NK-92 (cell line): Measurements from ENCODE around the gene GEN1.

Source experiments
- DNase-seq: peaks from one replicate; lab custom pipeline; 2025; ENCODE audit not compliant: unreplicated experiment; lab: John Stamatoyannopoulos, UW

GEN1 gene, protein sequence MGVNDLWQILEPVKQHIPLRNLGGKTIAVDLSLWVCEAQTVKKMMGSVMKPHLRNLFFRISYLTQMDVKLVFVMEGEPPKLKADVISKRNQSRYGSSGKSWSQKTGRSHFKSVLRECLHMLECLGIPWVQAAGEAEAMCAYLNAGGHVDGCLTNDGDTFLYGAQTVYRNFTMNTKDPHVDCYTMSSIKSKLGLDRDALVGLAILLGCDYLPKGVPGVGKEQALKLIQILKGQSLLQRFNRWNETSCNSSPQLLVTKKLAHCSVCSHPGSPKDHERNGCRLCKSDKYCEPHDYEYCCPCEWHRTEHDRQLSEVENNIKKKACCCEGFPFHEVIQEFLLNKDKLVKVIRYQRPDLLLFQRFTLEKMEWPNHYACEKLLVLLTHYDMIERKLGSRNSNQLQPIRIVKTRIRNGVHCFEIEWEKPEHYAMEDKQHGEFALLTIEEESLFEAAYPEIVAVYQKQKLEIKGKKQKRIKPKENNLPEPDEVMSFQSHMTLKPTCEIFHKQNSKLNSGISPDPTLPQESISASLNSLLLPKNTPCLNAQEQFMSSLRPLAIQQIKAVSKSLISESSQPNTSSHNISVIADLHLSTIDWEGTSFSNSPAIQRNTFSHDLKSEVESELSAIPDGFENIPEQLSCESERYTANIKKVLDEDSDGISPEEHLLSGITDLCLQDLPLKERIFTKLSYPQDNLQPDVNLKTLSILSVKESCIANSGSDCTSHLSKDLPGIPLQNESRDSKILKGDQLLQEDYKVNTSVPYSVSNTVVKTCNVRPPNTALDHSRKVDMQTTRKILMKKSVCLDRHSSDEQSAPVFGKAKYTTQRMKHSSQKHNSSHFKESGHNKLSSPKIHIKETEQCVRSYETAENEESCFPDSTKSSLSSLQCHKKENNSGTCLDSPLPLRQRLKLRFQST

DNA sequence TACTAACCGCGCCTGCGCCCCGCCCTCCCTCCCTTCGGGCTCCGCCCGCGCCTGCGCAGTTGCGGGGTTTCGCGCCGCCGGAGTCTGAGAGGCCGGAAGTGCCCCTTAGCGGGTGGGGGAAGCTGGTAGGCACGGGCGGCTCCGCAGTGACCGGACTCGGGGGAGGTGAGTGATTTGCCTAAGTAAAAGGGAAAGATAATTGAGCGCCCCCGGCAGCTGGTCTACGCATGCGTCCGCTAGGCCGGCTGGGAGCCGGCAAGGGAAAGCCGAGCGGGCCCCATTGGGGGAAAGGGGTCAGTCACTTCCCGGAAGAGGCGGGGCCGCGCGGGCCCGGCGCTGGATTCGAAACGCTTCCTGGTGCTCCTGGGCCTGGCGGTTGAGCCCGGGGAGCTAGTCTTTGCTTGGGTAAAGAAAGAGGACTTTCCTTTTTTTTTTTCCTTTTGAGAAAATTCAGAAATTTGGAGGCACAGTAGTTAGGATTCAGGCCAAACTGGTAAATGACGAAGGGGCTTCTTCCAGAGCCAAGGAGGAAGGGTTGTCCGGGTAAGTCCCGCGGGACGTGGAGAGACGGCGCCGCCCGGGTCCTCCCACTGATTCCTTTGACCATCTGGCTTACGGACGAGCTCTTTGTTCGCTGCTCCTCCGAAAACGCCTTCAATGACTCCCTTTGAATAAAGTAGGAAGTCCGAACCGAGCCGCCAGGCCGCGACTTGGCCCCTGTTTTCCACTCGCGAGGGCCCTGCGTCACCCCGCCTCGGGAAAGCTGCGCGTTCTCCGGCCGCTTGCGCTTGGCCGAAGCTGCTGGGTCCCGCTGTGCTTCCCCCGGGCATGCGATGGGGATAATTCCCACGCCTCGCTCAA, at the start of gene GEN1, which contains the start of gene SMC6:
Gene GEN1, plus strand, starts transcription at position 336 of the 861 bp plus-strand sequence. CDS start 5,806 bp downstream, outside the sequence.
Gene SMC6, minus strand, starts transcription at position 8 of the 861 bp plus-strand sequence. CDS start 7,864 bp downstream, outside the sequence.
- peak; percentile 31 for DNase-seq

DNA sequence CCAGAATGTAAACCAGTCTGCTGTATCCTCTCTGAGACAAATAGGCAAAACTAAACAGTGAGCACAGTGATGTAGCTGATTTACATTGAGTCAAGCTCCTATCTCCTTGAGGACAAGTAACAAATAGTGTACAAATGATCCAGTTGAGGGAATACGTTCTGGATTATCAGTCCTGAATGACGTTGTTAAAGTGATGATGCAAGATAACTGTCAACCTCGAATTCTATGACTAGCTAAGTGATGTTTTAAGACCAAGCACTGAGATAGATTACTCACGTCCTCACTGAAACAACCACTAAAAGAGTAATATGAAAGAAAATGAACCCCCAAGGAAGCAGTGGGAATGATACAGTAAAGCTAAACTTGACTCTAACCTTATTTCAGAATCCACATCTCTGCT, 47.1 kb upstream of the GEN1 start:
- DNase-seq, result no peak

DNA sequence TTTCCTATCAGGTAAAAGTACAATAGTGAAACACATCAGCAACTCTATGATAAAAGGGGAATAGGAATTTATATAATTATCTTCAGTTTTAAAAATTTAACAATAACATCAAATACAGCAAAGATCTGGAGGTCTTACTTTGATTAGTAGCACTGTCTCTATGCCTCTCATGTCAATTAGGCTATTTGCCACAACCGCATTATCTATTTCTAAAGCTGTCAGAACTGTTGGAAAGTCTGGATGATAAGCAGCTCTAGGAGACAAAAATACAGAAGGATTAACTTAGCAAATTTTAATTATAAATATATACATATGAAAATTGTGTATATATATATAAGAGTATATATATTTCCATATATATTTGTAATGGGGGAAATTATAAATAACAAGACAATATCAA, 45.4 kb upstream of the GEN1 start:
- DNase-seq, result no peak

DNA sequence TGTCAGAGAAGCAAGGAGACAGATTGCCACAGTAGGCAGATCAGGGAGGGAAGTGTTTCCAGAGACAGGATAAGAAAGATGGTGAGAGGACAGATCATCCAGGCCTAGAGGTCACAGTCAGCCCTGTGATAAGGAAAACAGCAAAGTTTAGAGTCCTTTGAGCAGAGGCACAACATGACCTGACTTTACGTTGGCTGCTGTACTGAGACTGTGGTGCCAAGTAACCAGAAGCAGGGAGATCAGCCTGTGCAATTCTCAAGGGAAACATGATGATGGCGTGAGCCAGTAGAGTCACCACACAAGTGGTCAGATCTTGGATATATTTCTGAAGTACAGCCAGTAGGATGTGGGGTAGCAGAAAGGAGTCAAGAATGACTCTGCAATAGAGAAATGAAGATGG, 44.0 kb upstream of the GEN1 start:
- no peak for DNase-seq

DNA sequence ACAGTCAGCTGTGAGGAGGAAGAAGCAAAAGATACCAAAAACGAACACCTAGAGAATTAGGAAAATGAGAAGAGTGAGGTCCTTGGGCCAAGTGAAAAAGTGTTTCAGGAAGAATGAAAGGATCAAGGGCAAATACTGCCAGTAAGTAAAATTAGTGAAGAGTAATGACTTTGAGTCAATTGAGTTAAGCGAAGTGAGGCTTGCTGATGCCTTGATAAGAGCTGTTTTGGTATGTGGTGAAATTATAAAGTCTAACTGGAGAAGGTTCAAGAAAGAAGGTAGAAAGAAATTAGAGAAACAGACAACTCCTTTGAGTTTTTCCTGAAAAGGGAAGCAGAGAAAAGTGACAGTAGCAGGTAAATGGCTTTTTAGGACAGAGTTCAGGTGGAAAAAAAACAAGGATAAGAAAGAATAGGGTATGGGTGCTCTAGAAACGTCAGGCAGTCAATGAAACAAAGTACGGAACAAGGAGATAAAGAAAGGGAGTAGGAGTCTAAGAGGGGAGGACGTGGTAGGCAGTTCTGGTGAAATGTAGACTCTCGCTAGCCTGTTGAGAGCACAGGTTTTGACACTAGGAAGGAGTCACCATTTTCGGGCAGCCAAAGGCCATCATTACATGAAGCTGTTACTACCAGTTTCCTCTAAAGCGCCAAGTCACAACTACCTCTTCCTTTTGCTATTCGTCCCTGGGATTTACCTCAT, 43.2 kb upstream of the GEN1 start:
- DNase-seq, result no peak

DNA sequence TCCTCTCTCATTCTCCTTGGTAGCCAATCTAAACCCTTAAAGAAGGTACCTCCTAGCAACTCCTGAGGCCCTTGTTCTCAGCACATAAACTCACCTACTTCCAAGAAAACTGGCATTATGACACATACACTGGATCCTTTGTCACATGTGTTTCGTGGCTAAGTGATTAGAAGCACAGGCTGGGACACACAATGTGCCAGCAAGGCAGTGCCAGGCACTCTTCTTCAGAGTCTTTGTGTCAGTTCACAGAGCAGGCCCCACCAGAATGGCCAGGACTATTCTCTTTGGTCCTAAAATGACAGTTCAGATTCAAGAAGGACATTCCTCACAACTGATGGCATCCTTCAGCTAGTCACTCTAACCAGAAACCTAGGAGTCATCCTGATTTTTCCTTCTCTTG, 40.6 kb upstream of the GEN1 start:
- no peak for DNase-seq

DNA sequence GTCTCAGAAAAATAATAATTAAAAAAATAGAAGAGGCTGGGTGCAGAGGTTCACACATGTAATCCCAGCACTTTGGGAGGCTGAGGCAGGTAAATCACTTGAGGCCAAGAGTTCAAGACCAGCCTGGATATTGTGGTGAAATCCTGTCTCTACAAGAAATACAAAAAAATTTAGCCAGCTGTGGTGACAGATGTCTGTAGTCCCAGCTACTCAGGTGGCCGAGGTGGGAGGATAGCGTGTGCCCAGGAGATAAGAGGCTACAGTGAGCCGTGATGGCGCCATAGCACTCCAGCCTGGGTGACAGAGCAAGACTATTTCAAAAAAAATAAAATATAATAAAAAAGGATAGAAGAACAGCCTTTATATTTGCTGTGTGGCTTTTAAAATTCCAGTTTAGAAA, 36.3 kb upstream of the GEN1 start:
- no peak for DNase-seq

DNA sequence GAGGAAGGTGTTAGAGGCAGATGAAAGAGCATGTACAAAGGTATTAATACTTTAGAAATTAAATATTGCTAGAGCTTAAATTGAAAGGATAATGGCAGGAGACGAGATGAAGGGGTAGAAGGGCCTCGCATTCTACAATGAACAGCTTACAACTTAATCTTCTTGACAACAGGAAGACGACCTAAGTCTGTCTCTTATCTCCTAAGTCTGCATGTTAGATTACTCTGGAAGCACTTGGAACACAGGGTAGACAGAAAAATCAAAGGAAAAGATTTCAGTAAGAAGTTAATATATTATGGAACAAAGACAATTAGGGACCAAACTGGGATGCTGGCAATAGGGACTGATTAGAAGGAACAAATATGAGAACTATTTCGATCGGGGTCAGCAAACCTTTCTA, 35.2 kb upstream of the GEN1 start:
- DNase-seq, result no peak

DNA sequence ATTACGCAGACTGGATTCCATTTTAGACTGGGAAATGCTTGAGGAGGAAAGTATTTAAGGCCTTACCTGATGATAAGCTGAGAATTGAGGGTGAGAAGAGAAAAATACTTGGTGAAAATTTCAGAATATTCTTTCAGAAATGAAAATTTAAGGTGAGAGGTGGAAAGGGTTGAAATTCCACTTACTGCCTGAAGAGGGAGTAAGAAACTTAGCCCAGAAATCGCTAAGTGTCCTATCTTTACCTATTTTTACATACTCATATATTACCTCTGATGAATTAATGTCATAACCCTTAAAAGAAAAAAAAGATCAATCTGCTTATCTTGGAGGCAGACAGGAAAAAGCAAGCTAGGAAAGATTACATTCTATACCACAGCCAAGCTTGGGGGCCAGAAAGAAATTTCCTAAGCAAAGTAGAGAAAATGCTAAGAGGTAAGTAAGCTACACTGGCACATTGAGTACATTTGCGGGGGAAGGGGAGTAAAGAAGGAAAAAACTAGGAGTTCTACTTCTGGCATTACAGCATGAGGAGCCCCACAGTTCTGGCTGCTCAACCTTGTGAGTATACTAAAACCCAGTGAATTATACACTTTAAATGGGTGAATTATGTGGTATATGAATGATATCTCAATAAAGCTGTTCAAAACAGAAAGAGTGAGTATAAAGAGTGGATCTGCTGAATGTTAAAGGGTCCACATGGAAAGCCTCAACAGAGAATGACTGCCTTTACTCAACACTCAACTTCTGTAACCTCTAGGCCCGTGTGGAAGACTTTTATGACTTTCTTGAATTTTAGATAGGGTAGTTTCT, 34.2 kb upstream of the GEN1 start:
- no peak for DNase-seq

DNA sequence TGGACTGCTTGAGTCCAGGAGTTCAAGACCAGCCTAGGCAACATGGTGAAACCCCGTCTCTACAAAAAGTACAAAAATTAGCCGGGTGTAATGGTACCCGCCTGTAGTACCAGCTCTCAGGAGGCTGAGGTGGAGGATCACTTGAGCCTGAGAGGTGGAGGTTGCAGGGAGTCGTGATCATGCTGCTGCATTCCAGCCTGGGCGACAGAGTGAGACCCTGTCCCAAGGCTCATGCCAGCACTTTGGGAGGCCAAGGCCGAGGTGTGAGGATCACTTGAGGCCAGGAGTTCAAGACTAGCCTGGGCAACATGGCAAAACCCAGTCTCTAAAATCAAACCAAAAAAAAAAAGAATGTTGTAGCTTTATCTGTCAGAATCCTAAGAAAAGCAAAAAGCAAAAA, 25.7 kb upstream of the GEN1 start:
- DNase-seq, result no peak

DNA sequence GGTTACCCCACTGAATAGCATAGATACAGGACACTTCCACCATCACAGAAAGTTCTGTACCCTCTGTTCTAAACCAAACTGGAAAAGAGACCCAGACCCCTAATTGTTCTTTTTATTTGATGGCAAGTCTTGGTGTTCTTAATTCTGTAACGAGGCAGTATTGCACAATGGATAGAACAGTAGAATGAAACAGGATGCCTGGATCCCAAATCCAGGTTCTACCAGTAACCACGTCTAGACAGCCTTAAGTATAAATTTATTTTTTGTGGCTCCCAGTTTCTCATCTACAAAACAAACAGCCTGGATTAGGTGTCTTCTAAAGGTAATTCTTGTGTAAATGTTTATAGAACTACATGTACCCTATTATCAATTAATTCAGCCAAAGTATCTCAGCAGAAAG, 24.1 kb upstream of the GEN1 start:
- DNase-seq, result no peak

DNA sequence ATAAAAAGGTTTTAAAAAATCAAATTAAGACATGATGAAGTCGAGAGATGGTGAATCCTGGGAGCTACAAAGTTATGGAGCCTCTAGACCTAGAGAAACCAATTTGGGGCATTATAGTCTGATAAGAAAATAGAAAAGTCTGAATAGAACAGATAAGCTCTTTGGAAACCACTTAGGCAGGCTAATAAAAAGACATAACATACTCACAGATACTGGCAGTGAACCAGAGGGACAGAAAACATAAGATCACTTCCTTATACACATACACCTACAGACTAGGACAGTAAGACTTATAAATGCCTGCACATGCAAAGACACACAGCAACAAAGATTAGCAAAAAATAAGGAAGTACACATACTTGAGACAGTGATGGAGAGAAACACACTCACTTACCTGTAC, 20.3 kb upstream of the GEN1 start:
- no peak for DNase-seq

DNA sequence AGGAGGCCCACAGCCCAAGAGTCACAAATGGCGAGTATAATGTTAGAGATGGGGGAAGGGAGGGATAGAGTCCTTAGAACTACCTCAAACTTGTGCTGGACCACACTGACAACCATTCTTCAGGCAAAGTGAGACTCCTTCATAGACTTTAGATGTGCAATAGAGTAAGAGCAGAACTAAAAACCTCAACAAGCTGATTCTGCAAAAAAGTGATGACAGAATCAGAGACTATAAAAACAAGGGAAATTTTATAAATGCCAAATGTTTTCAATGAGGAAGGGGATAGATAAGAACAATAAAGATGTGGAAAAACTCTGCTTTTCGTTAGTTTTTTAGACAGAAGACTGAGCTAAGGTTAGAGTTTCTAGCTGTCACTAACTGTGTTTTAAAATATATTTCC, 18.1 kb upstream of the GEN1 start:
- DNase-seq, result no peak

DNA sequence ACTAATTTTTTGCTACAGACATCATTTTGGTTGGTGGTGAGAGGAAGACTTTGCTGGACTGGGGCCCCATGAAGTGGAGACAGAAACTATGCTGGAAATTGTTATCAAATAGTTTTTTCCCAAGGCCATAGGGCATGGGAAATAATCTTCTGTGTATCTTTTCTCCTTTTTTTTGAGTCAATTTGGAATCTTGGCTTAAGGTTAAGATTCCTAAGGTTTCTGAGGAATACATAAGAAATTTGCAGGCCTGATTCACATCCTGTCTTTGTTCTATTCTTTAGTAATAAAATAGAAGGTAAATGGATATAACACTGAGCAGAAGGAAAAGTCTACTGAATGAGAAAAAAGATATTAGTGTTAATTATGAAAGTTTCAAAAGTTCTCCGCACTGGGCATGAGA, 16.9 kb upstream of the GEN1 start:
- no peak for DNase-seq

DNA sequence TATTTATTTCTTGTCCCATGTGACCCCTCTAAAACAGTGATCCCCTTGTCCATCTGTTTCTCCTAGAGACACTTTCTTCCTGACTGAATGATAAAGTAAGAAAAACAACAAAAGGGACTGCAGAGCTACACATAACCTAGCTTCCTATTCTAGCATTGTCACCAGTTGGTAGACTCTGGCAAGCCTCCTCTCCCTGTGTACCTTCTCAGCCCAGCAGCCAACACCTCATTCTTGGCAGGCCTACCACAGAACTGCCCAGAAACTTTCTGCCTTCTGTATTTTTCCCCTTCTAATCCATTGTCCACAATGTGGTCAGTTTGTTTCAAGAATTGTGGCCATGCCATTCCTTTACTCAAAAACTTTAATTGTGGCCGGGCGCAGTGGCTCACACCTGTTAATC, 13.7 kb upstream of the GEN1 start:
- DNase-seq, result no peak

DNA sequence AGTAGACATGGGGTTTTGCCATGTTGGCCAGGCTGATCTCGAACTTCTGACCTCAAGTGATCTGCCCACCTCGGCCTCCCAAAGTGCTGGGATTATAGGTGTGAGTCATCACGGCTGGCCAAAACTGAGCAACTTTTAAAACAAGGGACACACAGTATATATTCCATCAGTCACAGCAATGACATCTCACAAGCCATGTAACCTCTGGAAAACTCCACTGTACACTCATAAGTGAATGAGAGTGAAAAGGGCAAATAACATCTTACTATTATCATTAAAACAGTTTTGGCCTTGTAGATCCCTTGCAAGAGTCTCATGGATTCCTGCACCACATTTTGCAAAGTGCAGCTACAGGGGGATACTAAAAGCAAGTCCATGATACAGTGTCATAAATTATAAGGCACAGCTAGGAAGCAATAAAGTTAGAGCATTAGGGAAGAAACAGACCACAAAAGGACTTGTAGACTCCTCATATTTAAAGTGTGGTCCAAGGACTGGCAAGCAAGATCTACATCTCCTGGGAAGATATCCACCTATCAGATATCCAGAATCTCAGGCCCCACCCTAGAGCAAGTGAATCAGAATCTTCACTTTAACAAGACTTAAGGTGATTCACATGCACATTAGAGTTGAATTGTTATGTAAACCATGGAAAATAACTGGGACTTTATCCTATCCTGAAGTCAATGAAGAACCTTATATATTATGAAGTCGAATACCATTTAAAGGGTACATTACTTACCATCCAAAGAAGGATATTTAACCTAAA, 6.1 kb upstream of the GEN1 start:
- DNase-seq, result no peak

DNA sequence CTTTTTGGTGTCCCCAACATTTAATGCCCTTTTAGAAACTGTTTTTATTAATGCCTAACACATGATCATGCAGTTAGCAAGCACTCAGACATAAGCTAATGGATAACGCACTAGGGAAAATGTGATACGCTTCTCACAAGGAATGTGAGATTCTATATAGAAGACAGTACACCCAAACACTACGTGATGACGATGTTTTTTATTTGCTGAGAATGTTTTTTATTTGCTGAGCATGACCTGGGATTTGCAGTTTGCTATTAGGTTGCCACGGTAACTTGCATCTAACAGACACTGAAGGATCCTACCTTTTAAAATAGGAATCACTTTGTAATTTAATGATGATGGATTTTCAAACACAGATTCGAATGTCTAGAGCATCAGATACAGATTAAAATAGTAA, 5.2 kb upstream of the GEN1 start:
- DNase-seq, result no peak

DNA sequence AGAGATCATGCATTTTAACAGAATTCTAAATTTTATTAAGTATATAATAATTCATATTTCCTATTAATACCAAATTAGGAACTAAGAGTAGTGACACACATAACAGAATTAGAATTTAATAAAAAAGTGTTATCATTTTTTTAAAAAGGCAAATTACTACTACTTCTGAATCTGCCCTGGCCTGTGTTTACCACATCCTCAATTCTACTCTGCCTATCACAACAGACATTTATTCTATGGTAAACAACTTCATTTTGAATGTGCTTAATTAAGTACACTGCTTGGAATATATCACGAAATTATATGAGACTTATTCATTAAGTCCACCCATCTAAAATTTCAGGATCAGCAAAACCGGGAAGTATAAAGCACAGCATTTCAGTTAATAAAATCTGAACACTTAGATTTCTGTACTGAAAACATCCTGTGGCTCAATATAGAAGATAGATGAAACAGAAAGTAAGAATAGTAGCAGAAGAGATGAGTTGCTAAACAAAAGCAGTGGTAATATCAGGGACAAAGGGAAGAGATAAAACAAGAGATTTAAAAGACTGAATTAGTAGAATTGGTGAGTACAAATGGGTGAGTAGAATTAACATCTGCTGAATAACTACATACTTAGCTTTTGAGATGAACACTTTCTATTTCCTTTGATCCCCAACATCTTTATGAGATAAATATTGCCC, 4.0 kb upstream of the GEN1 start:
- DNase-seq, result no peak
